Vagina (tissue), 2 donors: ENCODE measurements around the gene TRAPPC2. TPM values are rescaled to one million over a fixed set of nuclear protein-coding genes. Genes with fewer than 3 reads are reported as not detected.

Source experiments
- DNase-seq, 2 donors: peaks; one replicate each; pipeline ENCODE4 v3.0.0-alpha.2; 2017; ENCODE audit errors: extremely low spot score in 2 of 2
- H3K27ac ChIP-seq: fragments of 200-600 bp; sonication (generic); one replicate; pipeline ENCODE4 v1.5.1; 2019
- H3K27me3 ChIP-seq: fragments of 200-600 bp; sonication (generic); one replicate; pipeline ENCODE4 v1.5.1; 2019
- H3K36me3 ChIP-seq, 2 donors: fragments of 200-600 bp; sonication (generic); one replicate each; pipeline ENCODE4 v1.5.1; 2017 to 2019
- H3K4me1 ChIP-seq: fragments of 200-600 bp; sonication (generic); one replicate; pipeline ENCODE4 v1.5.1; 2019
- H3K4me3 ChIP-seq, 2 donors: fragments of 200-600 bp; sonication (generic); 1 replicate in 1 of 2; 2 replicates in 1 of 2; pipeline ENCODE4 v1.5.1; 2016 to 2019
- H3K9me3 ChIP-seq: fragments of 200-600 bp; sonication (generic); one replicate; pipeline ENCODE4 v1.5.1; 2019
- POLR2A ChIP-seq, 2 donors: fragments of 450-650 bp; IDR thresholded peaks; one replicate each; pipeline ENCODE4 v1.6.1; 2017; ENCODE audit warnings: antibody characterized with exemption in 2 of 2, mild to moderate bottlenecking in 2 of 2, moderate library complexity in 2 of 2
- POLR2AphosphoS5 ChIP-seq, 2 donors: sonication (generic); formaldehyde crosslinking; IDR thresholded peaks; one replicate each; pipeline ENCODE4 v1.9.0; 2017; ENCODE audit warnings: antibody characterized with exemption in 2 of 2, mild to moderate bottlenecking in 2 of 2, low read depth in 1 of 2; ENCODE audit not compliant: insufficient read depth in 1 of 2
- intact Hi-C: fragments of 100-400 bp; cut with DNase I; formaldehyde crosslinking; loops from one replicate; pipeline ENCODE4 v1.15.1; 2023
- total RNA-seq: library from RNA; depleted of rRNA; stranded (reverse); fragments of >200 nt; gene quantifications from one replicate; pipeline ENCODE4 v1.2.3, GENCODE V29; 2016
- TF ChIP-seq, protein P1 (sequence below), 3 experiments: fragments of 450-650 bp in 2 of 3; fragments of 200-600 bp in 1 of 3; sonication (generic) in 1 of 3; IDR thresholded peaks; one replicate each; pipeline ENCODE4 v1.5.1; 2017 to 2019; ENCODE audit warnings: antibody characterized with exemption in 3 of 3, mild to moderate bottlenecking in 2 of 3, moderate library complexity in 2 of 3

Gene TRAPPC2
- total RNA-seq = 14.2 TPM

DNA sequence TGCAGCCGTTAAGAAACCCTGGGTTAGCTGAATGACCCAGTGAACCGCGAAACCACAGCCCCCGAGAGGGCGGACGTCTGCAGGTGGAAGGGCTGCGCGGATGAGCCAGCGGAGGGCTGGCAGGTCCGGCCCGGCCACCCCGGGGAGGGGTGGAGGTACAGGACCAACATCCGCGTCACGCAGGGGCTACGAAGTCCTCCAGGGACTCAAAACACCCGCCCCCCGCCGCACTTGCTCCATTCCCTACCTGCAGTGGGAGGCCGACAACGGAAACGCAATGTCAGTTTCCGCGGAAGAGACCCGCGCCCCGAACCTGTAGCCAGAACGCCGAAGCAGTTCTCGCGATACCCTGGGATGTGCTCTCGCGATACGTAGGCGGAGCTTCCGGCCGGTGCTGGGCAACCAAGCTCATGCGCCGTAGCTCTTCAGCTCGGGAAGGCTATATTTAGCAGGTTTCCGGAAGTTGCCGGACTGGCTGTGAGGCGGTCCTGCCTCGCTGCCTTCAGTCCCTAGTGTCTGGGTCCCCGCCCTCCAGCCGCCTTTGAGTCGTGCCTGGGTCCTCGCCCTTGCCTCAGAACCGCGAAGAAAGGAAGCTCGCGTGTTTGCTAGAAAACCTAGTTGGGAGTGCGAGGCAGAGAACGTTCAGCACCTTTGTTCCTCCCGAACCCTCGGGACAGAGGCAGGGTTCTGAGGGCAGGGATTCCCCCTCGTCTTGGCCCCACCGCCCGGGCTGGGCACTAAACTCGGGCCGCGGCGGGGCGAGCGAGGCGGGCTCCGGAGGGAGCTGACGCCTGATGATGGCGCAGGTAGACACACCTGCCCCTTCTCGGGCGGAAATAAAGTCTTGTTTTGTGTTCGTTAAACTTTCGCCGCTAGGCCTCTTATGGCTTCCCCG is at the start of gene TRAPPC2, which contains the start of gene OFD1:
TSS of gene TRAPPC2 (minus strand) at position 343 of the 895 bp plus-strand sequence. CDS start 14,657 bp downstream, outside the sequence.
TSS of gene OFD1 (plus strand) at position 471 of the 895 bp plus-strand sequence. CDS start at position 795, 324 bp downstream.
- peak within 1 kb of the TSS; percentile 72 to 80 for H3K4me3 ChIP-seq
- intact Hi-C loops = no loop called here
- DNase-seq = peak in 1 of 2 donors; percentile 96
- H3K36me3 ChIP-seq = no peaks in the 10 kb centered on the region
- TF ChIP-seq POLR2AphosphoS5 (IDR thresholded peaks at IDR 0.05; ENCODE audit: insufficient read depth in 1 of 2, low read depth in 1 of 2) (peak; percentile 89 to 99), POLR2A (IDR thresholded peaks at IDR 0.05) (peak; percentile 82 to 95)
- TF ChIP-seq, protein P1, sequence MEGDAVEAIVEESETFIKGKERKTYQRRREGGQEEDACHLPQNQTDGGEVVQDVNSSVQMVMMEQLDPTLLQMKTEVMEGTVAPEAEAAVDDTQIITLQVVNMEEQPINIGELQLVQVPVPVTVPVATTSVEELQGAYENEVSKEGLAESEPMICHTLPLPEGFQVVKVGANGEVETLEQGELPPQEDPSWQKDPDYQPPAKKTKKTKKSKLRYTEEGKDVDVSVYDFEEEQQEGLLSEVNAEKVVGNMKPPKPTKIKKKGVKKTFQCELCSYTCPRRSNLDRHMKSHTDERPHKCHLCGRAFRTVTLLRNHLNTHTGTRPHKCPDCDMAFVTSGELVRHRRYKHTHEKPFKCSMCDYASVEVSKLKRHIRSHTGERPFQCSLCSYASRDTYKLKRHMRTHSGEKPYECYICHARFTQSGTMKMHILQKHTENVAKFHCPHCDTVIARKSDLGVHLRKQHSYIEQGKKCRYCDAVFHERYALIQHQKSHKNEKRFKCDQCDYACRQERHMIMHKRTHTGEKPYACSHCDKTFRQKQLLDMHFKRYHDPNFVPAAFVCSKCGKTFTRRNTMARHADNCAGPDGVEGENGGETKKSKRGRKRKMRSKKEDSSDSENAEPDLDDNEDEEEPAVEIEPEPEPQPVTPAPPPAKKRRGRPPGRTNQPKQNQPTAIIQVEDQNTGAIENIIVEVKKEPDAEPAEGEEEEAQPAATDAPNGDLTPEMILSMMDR (IDR thresholded peaks at IDR 0.05) = no peak
- no peaks in the 10 kb centered on the region for H3K27me3 ChIP-seq
- H3K4me1 ChIP-seq = no peaks in the 10 kb centered on the region
- H3K9me3 ChIP-seq = no peaks in the 10 kb centered on the region
- H3K27ac ChIP-seq = peak within 1 kb of the TSS; percentile 91

GRCh38 chrX:13780868-13781427 is 46.5 kb upstream of the TRAPPC2 start:
- Histone ChIP-seq H3K27ac (no peak overlapping the region), H3K9me3 (no peaks in the 10 kb centered on the region), H3K4me1 (no peaks in the 10 kb centered on the region), H3K27me3 (no peaks in the 10 kb centered on the region), H3K4me3 (no peak overlapping the region), H3K36me3 (no peaks in the 10 kb centered on the region)
- no peak for DNase-seq
- intact Hi-C loops = no loop called here
- TF ChIP-seq, protein P1 (IDR thresholded peaks at IDR 0.05) = no peak
- TF ChIP-seq POLR2A (IDR thresholded peaks at IDR 0.05) (no peak), POLR2AphosphoS5 (IDR thresholded peaks at IDR 0.05; ENCODE audit: insufficient read depth in 1 of 2, low read depth in 1 of 2) (no peak)

GRCh38 chrX:13778916-13779315 is 44.5 kb upstream of the TRAPPC2 start:
- Histone ChIP-seq H3K27me3 (no peaks in the 10 kb centered on the region), H3K27ac (no peak overlapping the region), H3K4me3 (no peak overlapping the region), H3K9me3 (no peaks in the 10 kb centered on the region), H3K4me1 (no peaks in the 10 kb centered on the region), H3K36me3 (no peaks in the 10 kb centered on the region)
- TF ChIP-seq, protein P1 (IDR thresholded peaks at IDR 0.05) = no peak
- TF ChIP-seq POLR2AphosphoS5 (IDR thresholded peaks at IDR 0.05; ENCODE audit: insufficient read depth in 1 of 2, low read depth in 1 of 2) (no peak), POLR2A (IDR thresholded peaks at IDR 0.05) (no peak)
- no peak for DNase-seq
- intact Hi-C loops = no loop called here

DNA sequence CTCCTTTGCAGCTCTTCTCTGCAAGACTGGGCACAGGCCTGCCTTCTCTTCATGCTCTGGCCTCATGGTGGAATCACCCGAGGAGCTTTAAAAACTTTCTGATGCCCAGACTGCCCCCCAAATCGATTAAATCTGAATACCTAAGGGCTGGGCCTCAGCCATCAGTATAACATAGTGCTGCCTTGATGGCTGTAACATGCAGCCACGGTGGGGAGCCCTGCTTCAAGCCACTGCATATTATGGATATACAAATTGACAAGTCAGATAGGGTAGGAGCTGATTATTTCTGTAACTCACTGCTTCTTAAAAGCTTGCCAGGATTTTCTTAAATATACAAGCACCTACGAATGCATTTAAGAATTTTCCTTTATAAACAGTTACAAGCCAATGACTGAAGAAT is 42.0 kb upstream of the TRAPPC2 start:
- H3K4me3 ChIP-seq = no peak overlapping the region
- intact Hi-C loops = no loop called here
- no peaks in the 10 kb centered on the region for H3K36me3 ChIP-seq
- H3K4me1 ChIP-seq = no peaks in the 10 kb centered on the region
- H3K27ac ChIP-seq = no peak overlapping the region
- no peak for DNase-seq
- H3K27me3 ChIP-seq = no peaks in the 10 kb centered on the region
- H3K9me3 ChIP-seq = no peaks in the 10 kb centered on the region
- TF ChIP-seq, protein P1 (IDR thresholded peaks at IDR 0.05) = no peak
- TF ChIP-seq POLR2AphosphoS5 (IDR thresholded peaks at IDR 0.05; ENCODE audit: insufficient read depth in 1 of 2, low read depth in 1 of 2) = no peak
- TF ChIP-seq POLR2A (IDR thresholded peaks at IDR 0.05) = no peak
